ENCODE measurements around the gene ZNF23.
A peak's percentile ranks its signal among the peaks of the same experiment; 100 is the strongest.

Gene ZNF23

GRCh38 chr16:71431991-71432390 is 30.1 kb downstream of the ZNF23 start:
- FAIRE-seq, result no peak
- DNase-seq (ENCODE audit: insufficient read length, low spot score), result no peak
- no peak for TF ChIP-seq SPI1 (IDR thresholded peaks at IDR 0.05; ENCODE audit: low read depth, low read length)
- TF ChIP-seq POLR2A (IDR thresholded peaks at IDR 0.05; ENCODE audit: low read depth, low read length), result no peak
- no peak for TF ChIP-seq TAF1 (IDR thresholded peaks at IDR 0.05; ENCODE audit: low read depth, low read length)
- no peak for TF ChIP-seq POU2F2 (IDR thresholded peaks at IDR 0.05; ENCODE audit: low read depth, low read length)
- no peak for TF ChIP-seq PAX5 (IDR thresholded peaks at IDR 0.05; ENCODE audit: insufficient read depth, low read length, severe bottlenecking)
- TF ChIP-seq POLR2AphosphoS5 (IDR thresholded peaks at IDR 0.05; ENCODE audit: low read depth, low read length), result no peak

DNA sequence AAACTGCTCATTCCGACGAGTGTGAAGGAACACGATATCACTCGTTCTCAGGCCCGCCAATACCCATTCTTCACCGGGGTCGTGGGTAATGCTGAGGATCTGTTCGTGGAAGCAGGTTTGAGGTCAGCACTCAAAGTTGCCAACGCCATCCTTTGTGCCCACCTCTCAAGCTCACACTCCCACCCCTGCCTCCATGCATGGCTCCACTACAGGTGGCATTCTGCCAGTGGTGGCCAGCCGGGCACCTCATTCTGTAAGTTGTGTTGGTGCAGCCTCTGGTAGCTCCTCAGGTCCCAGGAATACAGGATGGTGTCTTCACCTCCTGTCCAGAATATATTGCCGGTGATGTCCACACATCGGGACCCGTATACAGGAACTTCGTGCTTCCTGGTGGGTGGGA is 30.9 kb downstream of the ZNF23 start:
- FAIRE-seq (no peak), DNase-seq (ENCODE audit: insufficient read length, low spot score) (no peak)
- TF ChIP-seq TAF1 (IDR thresholded peaks at IDR 0.05; ENCODE audit: low read depth, low read length), result no peak
- TF ChIP-seq POLR2AphosphoS5 (IDR thresholded peaks at IDR 0.05; ENCODE audit: low read depth, low read length), result no peak
- no peak for TF ChIP-seq POU2F2 (IDR thresholded peaks at IDR 0.05; ENCODE audit: low read depth, low read length)
- no peak for TF ChIP-seq PAX5 (IDR thresholded peaks at IDR 0.05; ENCODE audit: insufficient read depth, low read length, severe bottlenecking)
- TF ChIP-seq POLR2A (IDR thresholded peaks at IDR 0.05; ENCODE audit: low read depth, low read length), result no peak
- TF ChIP-seq SPI1 (IDR thresholded peaks at IDR 0.05; ENCODE audit: low read depth, low read length), result no peak

GRCh38 chr16:71430744-71431143 is 31.3 kb downstream of the ZNF23 start:
- no peak for DNase-seq (ENCODE audit: insufficient read length, low spot score)
- no peak for FAIRE-seq
- TF ChIP-seq SPI1 (IDR thresholded peaks at IDR 0.05; ENCODE audit: low read depth, low read length) (no peak), POLR2AphosphoS5 (IDR thresholded peaks at IDR 0.05; ENCODE audit: low read depth, low read length) (no peak), POU2F2 (IDR thresholded peaks at IDR 0.05; ENCODE audit: low read depth, low read length) (no peak), PAX5 (IDR thresholded peaks at IDR 0.05; ENCODE audit: insufficient read depth, low read length, severe bottlenecking) (no peak), TAF1 (IDR thresholded peaks at IDR 0.05; ENCODE audit: low read depth, low read length) (no peak), POLR2A (IDR thresholded peaks at IDR 0.05; ENCODE audit: low read depth, low read length) (no peak)

DNA sequence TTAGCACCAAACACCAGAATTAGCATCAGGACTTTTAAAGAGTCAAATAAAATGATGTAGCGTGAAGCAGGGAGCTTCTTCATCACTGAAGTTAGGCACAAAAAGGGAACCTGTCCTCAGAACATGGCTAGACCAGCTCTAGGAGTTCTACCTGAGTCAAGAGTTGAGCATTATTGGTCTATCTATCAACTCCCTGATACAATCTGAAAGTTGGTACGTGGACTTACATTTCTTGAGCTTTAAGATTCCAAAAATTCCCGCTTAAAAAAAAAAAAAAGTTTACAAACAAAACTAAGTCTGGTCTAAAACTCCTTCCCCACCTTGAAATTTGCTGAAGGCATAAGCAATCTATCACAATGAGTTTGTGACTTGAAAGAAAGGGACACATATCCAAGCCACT is 32.5 kb downstream of the ZNF23 start:
- TF ChIP-seq POU2F2 (IDR thresholded peaks at IDR 0.05; ENCODE audit: low read depth, low read length) (no peak), SPI1 (IDR thresholded peaks at IDR 0.05; ENCODE audit: low read depth, low read length) (no peak), TAF1 (IDR thresholded peaks at IDR 0.05; ENCODE audit: low read depth, low read length) (no peak), PAX5 (IDR thresholded peaks at IDR 0.05; ENCODE audit: insufficient read depth, low read length, severe bottlenecking) (no peak), POLR2AphosphoS5 (IDR thresholded peaks at IDR 0.05; ENCODE audit: low read depth, low read length) (no peak), POLR2A (IDR thresholded peaks at IDR 0.05; ENCODE audit: low read depth, low read length) (no peak)
- DNase-seq (ENCODE audit: insufficient read length, low spot score) (no peak), FAIRE-seq (no peak)

DNA sequence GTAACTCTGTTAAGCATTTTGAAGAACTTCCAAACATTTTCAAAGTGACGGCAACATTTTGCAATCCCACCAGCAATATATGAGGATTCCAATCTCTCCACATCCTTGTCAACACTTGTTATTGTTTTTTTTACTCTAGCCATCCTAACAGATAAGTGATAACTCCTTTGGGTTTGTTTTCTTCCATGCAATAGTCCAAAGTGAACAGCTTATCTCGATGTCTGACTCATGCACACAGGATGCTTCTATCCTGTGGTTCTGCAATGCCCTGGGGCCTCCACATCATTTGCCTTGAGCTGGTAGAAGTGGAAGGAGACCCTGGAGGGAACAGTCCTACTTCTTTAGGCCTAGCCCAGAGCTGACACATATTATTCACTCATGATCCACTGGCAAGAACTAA is 33.2 kb downstream of the ZNF23 start:
- TF ChIP-seq POU2F2 (IDR thresholded peaks at IDR 0.05; ENCODE audit: low read depth, low read length), result no peak
- no peak for TF ChIP-seq PAX5 (IDR thresholded peaks at IDR 0.05; ENCODE audit: insufficient read depth, low read length, severe bottlenecking)
- no peak for TF ChIP-seq SPI1 (IDR thresholded peaks at IDR 0.05; ENCODE audit: low read depth, low read length)
- no peak for TF ChIP-seq POLR2A (IDR thresholded peaks at IDR 0.05; ENCODE audit: low read depth, low read length)
- no peak for TF ChIP-seq TAF1 (IDR thresholded peaks at IDR 0.05; ENCODE audit: low read depth, low read length)
- TF ChIP-seq POLR2AphosphoS5 (IDR thresholded peaks at IDR 0.05; ENCODE audit: low read depth, low read length), result no peak
- FAIRE-seq, result no peak
- DNase-seq (ENCODE audit: insufficient read length, low spot score), result no peak

DNA sequence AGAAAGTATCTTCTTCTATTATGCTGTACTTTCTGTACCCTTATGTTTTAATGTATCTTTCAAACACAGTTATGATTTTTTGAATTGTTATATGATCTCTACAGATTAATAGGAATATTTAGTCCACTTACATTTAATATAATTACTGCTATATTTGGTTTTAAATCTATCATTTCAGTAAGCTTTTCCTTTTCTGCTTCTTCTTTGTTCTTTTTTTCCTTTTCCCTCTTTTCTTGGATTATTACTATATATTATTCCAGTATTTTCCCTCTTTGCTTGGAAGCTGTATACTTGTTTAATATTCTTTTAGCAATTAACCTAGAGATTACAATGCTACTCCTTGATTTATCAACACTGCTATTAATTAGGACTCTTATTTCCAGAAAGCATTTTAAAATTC is 33.7 kb downstream of the ZNF23 start:
- TF ChIP-seq SPI1 (IDR thresholded peaks at IDR 0.05; ENCODE audit: low read depth, low read length) (no peak), PAX5 (IDR thresholded peaks at IDR 0.05; ENCODE audit: insufficient read depth, low read length, severe bottlenecking) (no peak)
- FAIRE-seq (no peak), DNase-seq (ENCODE audit: insufficient read length, low spot score) (no peak)

DNA sequence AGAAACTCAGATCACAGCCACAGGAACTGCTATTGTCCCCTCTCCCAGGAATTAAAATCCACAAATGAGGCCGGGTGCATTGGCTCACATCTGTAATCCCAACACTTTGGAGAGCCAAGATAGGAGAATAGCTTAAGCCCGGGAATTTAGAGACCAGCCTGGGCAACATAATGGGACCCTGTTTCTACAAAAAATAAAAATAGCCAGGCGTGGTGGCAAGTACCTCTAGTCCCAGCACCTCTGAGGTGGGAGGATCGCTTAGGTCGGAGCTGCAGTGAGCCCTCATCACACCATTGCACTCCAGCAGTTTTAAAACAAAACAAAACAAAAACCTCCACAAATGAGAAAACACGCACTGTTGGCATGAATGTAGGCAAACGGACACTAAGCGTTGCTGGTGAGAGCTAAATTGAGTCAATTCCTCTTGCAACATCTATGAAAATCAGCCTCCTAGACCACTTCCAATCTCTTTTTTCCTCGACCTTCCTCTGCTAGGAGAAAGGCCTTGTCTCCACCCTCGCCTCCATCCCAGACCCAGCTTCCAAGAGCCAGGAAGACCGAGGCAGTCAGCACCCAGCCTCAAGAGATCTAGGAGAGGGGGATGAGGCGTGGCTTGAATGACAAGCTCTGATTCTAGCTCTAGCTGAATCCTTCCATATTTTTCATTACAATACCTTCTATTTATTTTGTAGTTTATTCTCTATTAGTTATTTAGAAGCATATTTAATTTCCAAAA is 35.0 kb downstream of the ZNF23 start:
- no peak for FAIRE-seq
- DNase-seq (ENCODE audit: insufficient read length, low spot score), result no peak
- no peak for TF ChIP-seq POLR2A (IDR thresholded peaks at IDR 0.05; ENCODE audit: low read depth, low read length)
- TF ChIP-seq TAF1 (IDR thresholded peaks at IDR 0.05; ENCODE audit: low read depth, low read length), result no peak
- TF ChIP-seq POU2F2 (IDR thresholded peaks at IDR 0.05; ENCODE audit: low read depth, low read length), result no peak

DNA sequence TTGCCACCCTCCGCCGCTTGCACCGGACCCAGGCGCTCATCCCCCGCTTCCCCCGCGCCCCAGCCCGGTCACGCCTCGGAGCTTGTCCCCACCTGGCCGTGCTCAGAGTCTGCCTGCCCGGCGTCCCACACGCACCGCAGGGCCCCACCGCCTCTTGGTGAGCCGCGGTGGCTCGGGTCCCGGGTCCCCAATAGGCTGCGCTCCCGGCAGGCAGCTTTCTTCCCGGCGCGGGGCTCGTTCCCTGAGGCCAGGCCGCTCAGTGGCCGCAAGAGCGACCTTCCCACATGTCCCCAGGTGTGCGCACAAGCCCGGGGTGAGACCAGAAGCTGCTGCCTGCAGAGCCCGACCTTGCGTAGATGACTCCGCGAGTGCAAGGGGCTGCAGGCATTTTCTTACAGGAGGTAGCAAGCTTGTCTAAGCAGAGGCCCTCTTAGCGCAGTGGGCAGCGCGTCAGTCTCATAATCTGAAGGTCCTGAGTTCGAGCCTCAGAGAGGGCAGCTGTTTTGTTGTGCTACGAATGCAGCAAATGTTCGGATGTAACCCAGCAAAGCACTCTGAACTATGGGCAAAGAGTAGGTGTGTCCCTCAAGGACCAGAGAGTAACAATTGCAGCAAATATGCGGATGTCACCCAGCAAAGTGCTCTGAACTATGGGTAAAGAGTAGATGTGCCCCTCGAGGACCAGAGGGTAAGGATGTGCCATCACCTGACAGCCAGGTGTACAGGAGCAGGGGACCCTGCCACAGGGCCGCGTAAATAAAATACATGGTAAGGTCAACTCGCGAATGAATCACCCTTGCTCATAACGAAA is 35.8 kb downstream of the ZNF23 start:
- DNase-seq (ENCODE audit: insufficient read length, low spot score) (peak; percentile 66), FAIRE-seq (peak; percentile 92)
- TF ChIP-seq PAX5 (IDR thresholded peaks at IDR 0.05; ENCODE audit: insufficient read depth, low read length, severe bottlenecking) (no peak), POLR2A (IDR thresholded peaks at IDR 0.05; ENCODE audit: low read depth, low read length) (no peak), POLR2AphosphoS5 (IDR thresholded peaks at IDR 0.05; ENCODE audit: low read depth, low read length) (no peak), TAF1 (IDR thresholded peaks at IDR 0.05; ENCODE audit: low read depth, low read length) (no peak), SPI1 (IDR thresholded peaks at IDR 0.05; ENCODE audit: low read depth, low read length) (no peak), POU2F2 (IDR thresholded peaks at IDR 0.05; ENCODE audit: low read depth, low read length) (no peak)

- FAIRE-seq (no peak), DNase-seq (ENCODE audit: insufficient read length, low spot score) (no peak)
These were observed 36.3 kb downstream of the ZNF23 start for GRCh38 chr16:71425746-71426068.

More at GRCh38 chr16:71425746-71426068, 36.3 kb downstream of the ZNF23 start:
- TF ChIP-seq POLR2AphosphoS5 (IDR thresholded peaks at IDR 0.05; ENCODE audit: low read depth, low read length) (no peak), PAX5 (IDR thresholded peaks at IDR 0.05; ENCODE audit: insufficient read depth, low read length, severe bottlenecking) (no peak), POU2F2 (IDR thresholded peaks at IDR 0.05; ENCODE audit: low read depth, low read length) (no peak), TAF1 (IDR thresholded peaks at IDR 0.05; ENCODE audit: low read depth, low read length) (no peak), POLR2A (IDR thresholded peaks at IDR 0.05; ENCODE audit: low read depth, low read length) (no peak), SPI1 (IDR thresholded peaks at IDR 0.05; ENCODE audit: low read depth, low read length) (no peak)

Measured in GM12891 (cell line).